ENCODE measurements around the gene SPATS2L.

Gene SPATS2L

DNA sequence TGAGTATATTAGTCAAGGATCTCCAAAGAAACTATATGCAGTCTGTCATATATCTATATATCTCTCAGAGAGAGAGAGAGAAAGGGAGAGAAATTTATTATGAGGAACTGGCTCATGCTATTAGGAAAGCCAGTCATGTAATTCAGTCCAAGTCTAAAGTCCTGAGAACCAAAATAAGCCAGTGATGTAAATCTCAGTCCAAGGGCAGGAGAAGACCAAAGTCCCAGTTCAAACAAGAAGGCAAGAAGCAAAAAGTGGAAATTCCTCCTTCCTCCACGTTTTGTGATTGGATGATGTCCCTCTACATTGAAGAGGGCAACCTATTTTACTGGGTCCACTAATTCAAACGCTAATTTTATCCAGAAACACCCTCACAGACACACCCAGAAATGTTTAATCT, 34.2 kb upstream of the SPATS2L start:
- H3K9me2 ChIP-seq (replicated peaks; ENCODE audit: insufficient read depth, low read length) = no peaks in the 10 kb centered on the region; the same call in 1 of the 2 replicates
- H4K20me1 ChIP-seq (ENCODE audit: low read depth, low read length) = no peaks in the 10 kb centered on the region
- no peaks in the 10 kb centered on the region for H3K79me2 ChIP-seq (ENCODE audit: insufficient read depth, low read length)
- no peak overlapping the region for H3K4me2 ChIP-seq (ENCODE audit: low read depth, low read length, poor library complexity, severe bottlenecking)
- H3K9me3 ChIP-seq (ENCODE audit: insufficient read depth, low read length) = no peaks in the 10 kb centered on the region
- H3K9ac ChIP-seq (ENCODE audit: low read length) = no peak overlapping the region
- no peak overlapping the region for H2AFZ ChIP-seq (ENCODE audit: low read depth, low read length, severe bottlenecking)
- H3K4me3 ChIP-seq (ENCODE audit: insufficient read depth, low read length, poor library complexity, severe bottlenecking) = no peak overlapping the region
- no peaks in the 10 kb centered on the region for H3F3A ChIP-seq (ENCODE audit: insufficient read depth)
- TF ChIP-seq CTCF (IDR thresholded peaks at IDR 0.05; ENCODE audit: insufficient read depth, low read length, poor library complexity, severe bottlenecking) (no peak), EZH2phosphoT487 (conservative IDR thresholded peaks at IDR 0.05; ENCODE audit: low read length) (no peak)
- H3K27me3 ChIP-seq (ENCODE audit: low read length) = no peaks in the 10 kb centered on the region
- H3K27ac ChIP-seq (ENCODE audit: low read depth, low read length) = no peak overlapping the region
- H3K36me3 ChIP-seq (ENCODE audit: low read length) = no peaks in the 10 kb centered on the region

DNA sequence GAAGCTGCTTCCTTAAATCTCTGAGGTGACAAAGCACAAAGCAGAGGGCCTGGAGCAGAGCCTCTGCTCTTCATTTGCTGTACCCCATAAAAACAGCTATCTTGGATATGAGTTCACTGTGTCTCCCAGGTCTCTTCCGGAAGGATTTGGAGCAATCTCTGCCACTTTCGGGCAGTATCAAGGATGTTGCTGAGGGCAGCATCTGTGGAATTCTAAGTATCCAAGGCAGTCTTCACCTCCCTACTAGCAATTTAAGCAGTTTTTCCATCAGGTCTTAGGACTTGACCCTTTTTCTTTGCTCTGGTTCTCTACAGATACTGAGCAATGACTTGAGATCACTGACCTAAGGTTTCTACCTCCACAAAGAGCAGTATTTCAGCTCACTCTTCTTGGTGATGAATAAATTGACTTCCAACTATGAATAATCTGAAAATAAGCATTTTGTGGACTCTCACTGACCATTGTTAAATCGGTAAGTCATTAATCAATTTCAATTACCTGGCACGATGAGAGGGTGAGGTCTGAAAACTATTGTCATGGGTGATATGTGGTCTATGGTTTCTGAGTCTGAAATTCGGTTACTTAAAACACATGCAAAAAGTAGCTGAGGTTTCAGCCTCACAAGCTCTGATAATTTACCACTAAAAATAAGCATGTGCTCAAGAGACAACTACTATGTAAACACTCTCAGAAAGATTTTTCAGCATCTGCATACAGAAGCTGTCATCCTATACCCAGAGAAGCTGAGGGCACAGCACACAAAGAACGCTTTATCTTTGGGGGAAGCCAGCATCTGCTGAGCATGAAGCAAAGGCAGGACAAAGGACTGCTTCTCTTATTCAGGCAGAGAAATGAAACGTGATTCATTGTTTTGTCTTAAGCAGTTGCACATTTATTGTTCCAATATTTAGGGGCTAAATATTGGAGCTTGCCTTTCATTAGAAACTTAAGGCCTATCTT, 32.1 kb upstream of the SPATS2L start:
- H2AFZ ChIP-seq (ENCODE audit: low read depth, low read length, severe bottlenecking) = no peak overlapping the region

DNA sequence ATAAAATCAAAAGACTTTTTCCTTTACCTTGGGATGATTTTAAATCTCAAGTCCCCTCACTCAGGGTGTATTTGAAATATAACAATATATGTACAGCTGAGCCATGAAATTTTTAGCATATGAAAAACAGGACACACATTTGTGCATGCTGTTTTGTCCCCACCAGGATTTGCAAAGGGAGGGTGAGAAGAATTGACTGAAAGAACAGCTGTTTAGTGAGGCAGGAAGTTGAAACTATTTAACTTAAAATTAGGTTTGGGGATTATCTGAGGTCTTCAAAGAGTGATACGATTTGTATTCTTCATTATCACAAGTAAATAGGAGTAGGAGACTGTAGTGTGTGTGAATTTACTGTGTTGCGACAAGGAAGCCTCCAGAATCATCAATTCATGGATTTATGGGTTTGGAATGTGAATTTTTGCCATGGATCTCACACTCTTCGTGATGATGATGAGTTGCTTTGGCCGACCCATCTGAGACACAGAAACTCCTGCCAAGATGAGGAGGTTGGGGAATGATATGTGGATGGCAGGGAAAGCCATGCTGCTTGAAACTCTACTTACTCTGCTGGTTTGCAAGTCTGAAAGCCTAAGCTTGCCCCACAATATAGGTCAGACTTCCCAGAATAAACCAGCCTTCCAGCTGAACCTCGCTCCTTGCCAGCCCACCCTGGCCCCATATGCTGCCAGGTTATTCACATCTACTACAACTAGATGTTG, 31.0 kb upstream of the SPATS2L start:
- TF ChIP-seq CTCF (IDR thresholded peaks at IDR 0.05; ENCODE audit: insufficient read depth, low read length, poor library complexity, severe bottlenecking) (no peak), EZH2phosphoT487 (conservative IDR thresholded peaks at IDR 0.05; ENCODE audit: low read length) (no peak)
- no peak overlapping the region for H3K4me3 ChIP-seq (ENCODE audit: insufficient read depth, low read length, poor library complexity, severe bottlenecking)
- H3K9me3 ChIP-seq (ENCODE audit: insufficient read depth, low read length) = no peaks in the 10 kb centered on the region
- H3K27ac ChIP-seq (ENCODE audit: low read depth, low read length) = no peak overlapping the region
- H3F3A ChIP-seq (ENCODE audit: insufficient read depth) = no peaks in the 10 kb centered on the region
- no peak overlapping the region for H3K4me2 ChIP-seq (ENCODE audit: low read depth, low read length, poor library complexity, severe bottlenecking)
- no peaks in the 10 kb centered on the region for H3K79me2 ChIP-seq (ENCODE audit: insufficient read depth, low read length)
- H2AFZ ChIP-seq (ENCODE audit: low read depth, low read length, severe bottlenecking) = no peak overlapping the region
- no peaks in the 10 kb centered on the region for H3K36me3 ChIP-seq (ENCODE audit: low read length)
- no peaks in the 10 kb centered on the region for H3K27me3 ChIP-seq (ENCODE audit: low read length)
- H3K9ac ChIP-seq (ENCODE audit: low read length) = no peak overlapping the region
- no peaks in the 10 kb centered on the region for H4K20me1 ChIP-seq (ENCODE audit: low read depth, low read length)
- H3K9me2 ChIP-seq (replicated peaks; ENCODE audit: insufficient read depth, low read length) = no peaks in the 10 kb centered on the region; the same call in 1 of the 2 replicates

More for the DNA sequence above, 32.1 kb upstream of the SPATS2L start:
- Histone ChIP-seq H3K4me3 (ENCODE audit: insufficient read depth, low read length, poor library complexity, severe bottlenecking) (no peak overlapping the region), H3F3A (ENCODE audit: insufficient read depth) (no peaks in the 10 kb centered on the region), H3K9me2 (replicated peaks; ENCODE audit: insufficient read depth, low read length) (no peaks in the 10 kb centered on the region; the same call in 1 of the 2 replicates), H4K20me1 (ENCODE audit: low read depth, low read length) (no peaks in the 10 kb centered on the region), H3K27me3 (ENCODE audit: low read length) (no peaks in the 10 kb centered on the region), H3K9ac (ENCODE audit: low read length) (no peak overlapping the region), H3K9me3 (ENCODE audit: insufficient read depth, low read length) (no peaks in the 10 kb centered on the region), H3K4me2 (ENCODE audit: low read depth, low read length, poor library complexity, severe bottlenecking) (no peak overlapping the region), H3K27ac (ENCODE audit: low read depth, low read length) (no peak overlapping the region), H3K36me3 (ENCODE audit: low read length) (no peaks in the 10 kb centered on the region), H3K79me2 (ENCODE audit: insufficient read depth, low read length) (no peaks in the 10 kb centered on the region)
- no peak for TF ChIP-seq EZH2phosphoT487 (conservative IDR thresholded peaks at IDR 0.05; ENCODE audit: low read length)
- TF ChIP-seq CTCF (IDR thresholded peaks at IDR 0.05; ENCODE audit: insufficient read depth, low read length, poor library complexity, severe bottlenecking) = no peak
